ENCODE measurements around the gene ARAP1. TPM values are rescaled to one million over a fixed set of nuclear protein-coding genes. Genes with fewer than 3 reads are reported as not detected.

The ARAP1 gene
- polyA plus RNA-seq, 1 donor (not counting 4 experiments of a cell fraction or from before 2014, with no cell fraction given) = 32.8 TPM

DNA sequence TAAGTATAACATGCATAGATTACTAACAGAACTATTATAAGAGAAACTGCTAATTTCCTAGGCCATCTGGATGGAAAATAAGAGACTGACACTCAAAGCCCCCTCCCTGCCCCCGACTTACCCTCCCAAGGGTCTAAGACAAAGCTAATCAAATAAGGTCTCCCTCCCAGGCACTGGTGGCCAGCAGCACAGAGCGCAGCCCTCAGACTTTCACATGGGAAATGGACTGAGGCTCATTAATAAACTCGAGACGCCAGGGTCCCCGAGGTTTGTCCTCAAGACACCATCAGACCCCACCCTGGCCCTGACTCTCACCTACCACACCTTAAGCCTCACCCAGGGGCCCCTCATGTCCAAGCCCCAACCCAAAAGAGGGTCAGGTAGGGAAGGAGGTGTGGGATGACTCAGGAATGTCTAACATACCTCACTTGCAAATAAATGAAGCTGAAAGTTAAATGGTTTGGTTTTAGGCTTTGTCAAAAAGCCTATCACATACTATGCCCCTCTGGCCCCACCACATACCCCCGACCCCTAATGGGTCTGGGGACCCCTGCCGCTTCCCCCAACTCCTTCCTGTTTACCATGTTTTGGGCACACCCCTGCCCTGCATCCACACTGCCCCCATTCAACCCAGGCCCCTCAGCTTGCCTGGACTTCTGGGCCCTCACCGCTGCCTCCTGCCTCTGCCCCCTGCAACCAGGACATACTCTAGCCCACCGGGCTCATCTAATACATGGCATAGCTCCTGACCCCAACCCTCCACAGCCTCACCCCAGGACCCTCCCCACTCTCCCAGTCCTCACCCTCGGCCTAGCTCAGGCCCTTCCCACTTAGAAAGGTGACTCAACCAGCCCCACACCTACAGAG, 11.4 kb downstream of the ARAP1 start:
- dilution Hi-C loops (cut with MboI; ENCODE audit: extremely low pct_ligation_motif_present, low sequenced_read_pairs) = no loop called here
- Histone ChIP-seq H3K27me3 (ENCODE audit: control insufficient read depth, extremely low read depth, insufficient read depth, low read length) (no peaks in the 10 kb centered on the region), H3K79me2 (ENCODE audit: control insufficient read depth, insufficient read depth, low read length) (peaks cover 37% of the 10 kb centered on the region), H3K9me3 (ENCODE audit: control insufficient read depth, low read depth, low read length) (no peaks in the 10 kb centered on the region), H3K27ac (ENCODE audit: control insufficient read depth, insufficient read depth, low read length) (no peak overlapping the region), H3K4me1 (ENCODE audit: control insufficient read depth, extremely low read depth, insufficient read depth, low read length) (peaks cover 59% of the 10 kb centered on the region), H3K9me1 (ENCODE audit: control insufficient read depth, extremely low read depth, insufficient read depth, low read length) (peaks cover 3% of the 10 kb centered on the region), H3K4me3 (ENCODE audit: control insufficient read depth in 2 of 3, extremely low read depth in 1 of 3, insufficient read depth in 2 of 3, low read depth in 1 of 3, low read length in 3 of 3) (no peak overlapping the region), H2AFZ (ENCODE audit: control insufficient read depth, low read length) (no peak overlapping the region), H4K20me1 (ENCODE audit: control insufficient read depth, extremely low read depth, insufficient read depth, low read length) (no peaks in the 10 kb centered on the region), H3K4me2 (ENCODE audit: control insufficient read depth, extremely low read depth, insufficient read depth, low read depth, low read length) (no peak overlapping the region), H3K36me3 (ENCODE audit: control insufficient read depth in 2 of 2, extremely low read depth in 1 of 2, insufficient read depth in 2 of 2, low read length in 2 of 2) (peaks cover 0 to 14% of the 10 kb centered on the region in 2 experiments), H3K9ac (ENCODE audit: control insufficient read depth, extremely low read depth, insufficient read depth, low read length) (no peak overlapping the region)
- FAIRE-seq (no peak), DNase-seq (ENCODE audit: low read depth, low spot score) (no peak)
- TF ChIP-seq EZH2 (IDR thresholded peaks at IDR 0.05; ENCODE audit: low read length) (no peak), CTCF (optimal IDR thresholded peaks at IDR 0.05 in 1 of 3, IDR thresholded peaks at IDR 0.05 in 1 of 3, conservative IDR thresholded peaks at IDR 0.05 in 1 of 3; ENCODE audit: extremely low read depth in 1 of 3, insufficient read depth in 2 of 3, low read length in 3 of 3) (no peak)

DNA sequence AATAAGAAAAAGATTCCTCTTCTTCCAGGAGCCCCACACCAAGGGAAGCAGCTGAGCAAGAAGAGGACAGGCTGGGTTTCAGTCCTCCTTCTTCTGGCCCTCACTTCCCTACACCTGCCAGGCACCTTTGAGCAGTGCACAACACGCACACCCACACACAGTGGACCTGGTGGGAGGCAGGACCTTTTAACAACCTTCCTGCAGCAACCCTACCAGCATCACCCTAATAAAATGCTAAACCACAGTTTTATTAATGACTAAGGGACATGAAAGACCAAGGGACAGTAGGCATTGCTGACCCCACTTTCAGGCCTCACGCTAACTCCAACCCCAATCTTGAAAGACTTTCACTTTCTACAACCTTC, 12.2 kb downstream of the ARAP1 start:
- H3K4me1 ChIP-seq (ENCODE audit: control insufficient read depth, extremely low read depth, insufficient read depth, low read length) = peaks cover 63% of the 10 kb centered on the region
- no peaks in the 10 kb centered on the region for H4K20me1 ChIP-seq (ENCODE audit: control insufficient read depth, extremely low read depth, insufficient read depth, low read length)
- H3K79me2 ChIP-seq (ENCODE audit: control insufficient read depth, insufficient read depth, low read length) = peaks cover 35% of the 10 kb centered on the region

More for the DNA sequence above, 12.2 kb downstream of the ARAP1 start:
- TF ChIP-seq EZH2 (IDR thresholded peaks at IDR 0.05; ENCODE audit: low read length) = no peak
- TF ChIP-seq CTCF (optimal IDR thresholded peaks at IDR 0.05 in 1 of 3, IDR thresholded peaks at IDR 0.05 in 1 of 3, conservative IDR thresholded peaks at IDR 0.05 in 1 of 3; ENCODE audit: extremely low read depth in 1 of 3, insufficient read depth in 2 of 3, low read length in 3 of 3) = no peak
- no peaks in the 10 kb centered on the region for H3K27me3 ChIP-seq (ENCODE audit: control insufficient read depth, extremely low read depth, insufficient read depth, low read length)
- H3K9me1 ChIP-seq (ENCODE audit: control insufficient read depth, extremely low read depth, insufficient read depth, low read length) = peaks cover 6% of the 10 kb centered on the region
- H3K27ac ChIP-seq (ENCODE audit: control insufficient read depth, insufficient read depth, low read length) = no peak overlapping the region
- H3K4me2 ChIP-seq (ENCODE audit: control insufficient read depth, extremely low read depth, insufficient read depth, low read depth, low read length) = no peak overlapping the region
- no peak overlapping the region for H2AFZ ChIP-seq (ENCODE audit: control insufficient read depth, low read length)
- H3K36me3 ChIP-seq (ENCODE audit: control insufficient read depth in 2 of 2, extremely low read depth in 1 of 2, insufficient read depth in 2 of 2, low read length in 2 of 2) = peaks cover 0 to 14% of the 10 kb centered on the region in 2 experiments
- no peak overlapping the region for H3K9ac ChIP-seq (ENCODE audit: control insufficient read depth, extremely low read depth, insufficient read depth, low read length)
- FAIRE-seq (no peak), DNase-seq (ENCODE audit: low read depth, low spot score) (no peak)
- H3K9me3 ChIP-seq (ENCODE audit: control insufficient read depth, low read depth, low read length) = no peaks in the 10 kb centered on the region
- no peak overlapping the region for H3K4me3 ChIP-seq (ENCODE audit: control insufficient read depth in 2 of 3, extremely low read depth in 1 of 3, insufficient read depth in 2 of 3, low read depth in 1 of 3, low read length in 3 of 3)
- dilution Hi-C loops (cut with MboI; ENCODE audit: extremely low pct_ligation_motif_present, low sequenced_read_pairs) = no loop called here
